CD4-positive, alpha-beta T cell treated with Interferon alpha-2 for 1 hour (primary cell): ENCODE measurements around the gene GTF2F1.
"Not testable (repeated sequence)": the region's sequence is repeated elsewhere in the genome, so short reads cannot be mapped to it uniquely, and the experiment has no call there.

Experiments
- DNase-seq, 2 donors: peaks; one replicate each; pipeline ENCODE4 v3.0.0-alpha.2; 2020 to 2022

The GTF2F1 gene

GRCh38 chr19:6393074-6393982, at the start of gene GTF2F1:
GTF2F1 (minus strand) TSS chr19:6393164; CDS start chr19:6392995, 169 bp downstream.
- peak; percentile 95 to 96 for DNase-seq

- DNase-seq: no peak
These were observed 49.2 kb upstream of the GTF2F1 start for GRCh38 chr19:6442087-6442688.

- no peak for DNase-seq
These were observed 47.9 kb upstream of the GTF2F1 start for GRCh38 chr19:6440905-6441304.

GRCh38 chr19:6439743-6440142, 46.8 kb upstream of the GTF2F1 start:
- no peak for DNase-seq

DNA sequence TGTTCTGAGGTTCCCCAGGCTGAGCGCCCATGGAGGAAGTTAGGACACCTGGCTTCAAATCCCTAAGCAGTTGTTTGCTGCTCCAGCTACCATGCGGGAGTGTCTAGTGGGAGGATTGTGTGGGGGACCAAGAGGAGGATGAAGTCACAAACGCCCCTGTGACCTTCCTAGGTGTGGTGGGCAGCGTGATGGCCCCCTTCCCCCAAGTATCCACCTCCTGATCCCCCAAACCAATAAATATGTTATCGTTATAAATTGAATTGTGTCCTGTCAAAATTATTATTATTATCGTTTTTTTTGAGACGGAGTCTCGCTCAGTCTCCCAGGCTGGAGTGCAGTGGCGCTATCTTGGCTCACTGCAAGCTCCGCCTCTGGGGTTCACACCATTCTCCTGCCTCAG, 40.7 kb upstream of the GTF2F1 start, which contains the start of gene SLC25A41:
SLC25A41 (minus strand) TSS at position 101 of the 400 bp plus-strand sequence; CDS start at position 31, 70 bp downstream.
- DNase-seq: no peak

DNA sequence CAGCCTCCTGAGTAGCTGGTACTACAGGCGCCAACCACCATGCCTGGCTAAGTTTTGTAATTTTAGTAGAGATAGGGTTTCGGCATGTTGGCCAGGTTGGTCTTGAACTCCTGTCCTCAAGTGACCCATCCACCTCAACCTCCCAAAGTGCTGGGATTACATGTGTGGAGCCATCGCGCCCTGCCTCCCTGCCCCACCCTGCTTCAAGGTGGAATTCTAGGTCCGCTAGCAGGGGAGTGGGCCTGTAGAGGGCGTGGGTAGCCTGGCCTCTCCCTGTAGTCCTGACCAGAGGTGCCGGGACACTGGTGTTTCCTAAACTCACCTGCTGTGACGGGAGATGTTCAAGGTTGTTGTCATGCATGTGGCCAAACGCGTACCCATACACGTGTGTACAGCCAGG, 40.2 kb upstream of the GTF2F1 start:
- no peak for DNase-seq

DNA sequence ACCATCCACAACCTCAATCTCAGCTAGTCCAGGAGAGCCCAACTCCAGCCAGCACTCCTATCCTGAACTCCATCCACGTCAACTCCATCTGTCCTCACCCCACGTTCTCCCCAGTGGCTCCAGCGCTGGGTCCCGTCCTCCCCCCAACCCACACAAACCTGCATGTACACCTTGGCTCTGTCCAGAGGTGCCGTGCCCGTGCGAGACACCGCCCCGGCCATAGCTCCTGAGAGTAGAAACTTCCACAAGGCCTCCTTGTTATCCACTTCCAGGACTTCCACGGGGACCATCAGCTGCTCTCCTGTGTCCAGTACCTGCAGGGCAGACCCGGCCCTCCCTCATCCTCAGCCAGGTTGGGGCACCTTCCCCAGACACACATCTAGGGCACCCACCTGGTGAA, 38.9 kb upstream of the GTF2F1 start:
- no peak for DNase-seq

DNA sequence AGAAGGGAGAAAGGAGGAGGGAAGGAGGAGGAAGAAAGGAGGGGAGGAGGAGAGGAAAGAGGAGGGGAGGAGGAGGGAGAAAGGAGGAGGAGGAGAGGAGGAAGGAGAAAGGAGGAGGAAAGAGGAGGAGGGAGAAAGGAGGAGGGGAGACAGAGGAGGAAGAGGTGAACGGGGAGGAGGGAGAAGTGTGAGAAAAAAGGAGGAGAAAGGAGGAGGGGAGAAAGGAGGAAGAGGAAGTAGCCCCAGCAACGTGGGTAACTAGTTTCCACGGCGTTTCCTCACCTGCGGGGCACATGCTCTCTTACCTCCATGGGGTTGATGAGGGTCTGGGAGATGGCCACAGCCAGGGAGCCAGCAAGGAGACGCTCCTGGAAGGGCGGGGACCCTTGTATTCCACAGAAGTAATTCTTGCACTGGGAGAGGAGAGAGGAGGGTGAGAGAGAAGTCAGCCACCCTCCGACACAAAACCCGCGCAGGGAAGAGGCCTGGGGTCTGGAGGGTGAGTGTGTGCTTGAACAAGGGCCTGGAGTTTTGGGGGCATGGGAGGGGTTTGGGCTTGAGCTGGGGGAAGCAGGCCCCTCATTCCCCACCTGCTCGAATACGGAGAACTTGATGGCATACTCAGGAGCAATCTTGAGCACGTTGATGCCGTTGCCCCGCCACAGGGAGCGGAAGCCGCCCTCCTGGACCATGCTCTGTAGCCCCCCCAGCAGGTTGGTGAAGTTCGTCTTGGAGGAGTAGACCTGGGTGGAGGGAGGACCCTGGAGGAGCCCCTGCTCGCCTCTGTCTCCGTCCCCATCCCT, 36.7 kb upstream of the GTF2F1 start:
- DNase-seq: no peak

GRCh38 chr19:6428692-6429418, 35.9 kb upstream of the GTF2F1 start:
- DNase-seq: not testable (repeated sequence)

GRCh38 chr19:6427131-6427530, 34.2 kb upstream of the GTF2F1 start:
- DNase-seq: no peak

- peak in 1 of 2 donors; percentile 11 for DNase-seq
These were observed 33.0 kb upstream of the GTF2F1 start for GRCh38 chr19:6425732-6426620.

DNA sequence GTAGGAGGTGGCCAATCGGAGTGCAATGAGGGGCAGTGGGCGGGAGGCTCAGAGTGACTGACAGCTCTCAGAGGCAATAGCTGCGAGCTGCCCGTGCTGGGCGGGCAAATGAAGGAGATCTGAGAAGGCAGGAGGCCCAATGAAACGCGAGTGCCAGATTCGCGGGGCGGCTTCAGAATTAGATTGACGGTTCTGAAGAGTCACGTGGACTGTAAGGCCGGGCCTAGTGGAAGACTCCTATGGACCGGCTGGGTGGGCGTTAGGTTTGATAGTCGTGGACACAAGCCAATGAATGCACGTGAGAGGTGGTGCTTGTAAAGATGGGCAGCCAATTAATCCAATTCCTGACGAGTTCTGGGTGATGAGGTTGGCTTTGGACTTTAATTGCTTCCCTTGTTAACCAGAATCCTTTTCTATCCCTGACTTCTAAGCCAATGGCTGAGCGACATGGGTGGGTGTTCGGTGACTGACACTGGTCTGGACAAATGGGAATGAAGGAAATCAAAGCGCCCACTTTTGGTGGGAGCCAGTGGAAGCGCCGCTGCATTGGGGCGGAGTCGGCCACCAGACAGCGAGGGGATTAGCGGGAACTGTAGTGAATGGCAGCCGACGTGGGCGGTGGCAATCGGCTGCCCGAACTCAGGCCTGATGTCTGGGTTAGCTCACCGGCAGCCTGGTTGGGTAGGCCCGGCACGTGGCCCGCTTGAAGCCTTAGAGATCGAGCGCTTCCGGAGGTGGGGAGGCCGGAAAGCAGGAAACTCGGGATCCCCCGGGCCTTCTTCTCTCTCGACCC, 32.2 kb upstream of the GTF2F1 start:
- DNase-seq: peak; percentile 100

GRCh38 chr19:6424195-6424938, 31.4 kb upstream of the GTF2F1 start, which contains the start of gene KHSRP:
KHSRP (minus strand) TSS chr19:6424811; CDS start chr19:6424701, 110 bp downstream.
- DNase-seq: peak in 1 of 2 donors; percentile 32

DNA sequence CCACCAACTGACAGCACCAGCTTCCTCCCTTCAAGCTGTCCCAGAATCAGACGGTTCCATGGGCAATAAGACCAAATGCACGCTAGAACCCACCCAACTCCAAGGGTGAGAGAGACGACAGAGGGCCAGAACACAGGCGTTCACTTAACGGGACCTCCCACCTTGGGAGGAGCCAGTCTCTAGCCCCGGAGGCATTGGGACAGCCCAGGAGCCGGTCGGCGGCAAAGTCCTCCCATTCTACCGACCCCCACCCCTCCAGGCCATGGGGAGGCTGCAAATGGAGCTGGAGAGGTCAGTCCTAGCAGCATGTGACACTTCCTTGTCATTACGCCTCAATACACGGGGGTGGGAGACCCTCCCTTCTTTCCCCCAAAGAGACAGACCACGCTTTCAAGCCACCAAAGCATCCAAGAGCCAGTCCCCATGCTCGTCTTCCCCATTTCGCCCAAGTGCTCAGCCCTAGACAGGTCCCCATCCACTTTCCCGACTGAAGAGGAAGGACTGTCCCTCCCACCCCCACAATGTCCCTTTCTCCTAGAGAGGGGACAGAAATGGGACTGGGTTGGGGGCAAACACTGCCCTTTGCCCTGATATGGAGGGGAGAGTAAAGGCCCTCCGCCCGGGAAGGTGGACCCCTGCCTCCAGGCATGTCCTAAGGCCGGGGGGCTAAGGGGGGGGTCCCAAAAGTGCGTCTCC, 30.7 kb upstream of the GTF2F1 start:
- DNase-seq: peak in 1 of 2 donors; percentile 26

DNA sequence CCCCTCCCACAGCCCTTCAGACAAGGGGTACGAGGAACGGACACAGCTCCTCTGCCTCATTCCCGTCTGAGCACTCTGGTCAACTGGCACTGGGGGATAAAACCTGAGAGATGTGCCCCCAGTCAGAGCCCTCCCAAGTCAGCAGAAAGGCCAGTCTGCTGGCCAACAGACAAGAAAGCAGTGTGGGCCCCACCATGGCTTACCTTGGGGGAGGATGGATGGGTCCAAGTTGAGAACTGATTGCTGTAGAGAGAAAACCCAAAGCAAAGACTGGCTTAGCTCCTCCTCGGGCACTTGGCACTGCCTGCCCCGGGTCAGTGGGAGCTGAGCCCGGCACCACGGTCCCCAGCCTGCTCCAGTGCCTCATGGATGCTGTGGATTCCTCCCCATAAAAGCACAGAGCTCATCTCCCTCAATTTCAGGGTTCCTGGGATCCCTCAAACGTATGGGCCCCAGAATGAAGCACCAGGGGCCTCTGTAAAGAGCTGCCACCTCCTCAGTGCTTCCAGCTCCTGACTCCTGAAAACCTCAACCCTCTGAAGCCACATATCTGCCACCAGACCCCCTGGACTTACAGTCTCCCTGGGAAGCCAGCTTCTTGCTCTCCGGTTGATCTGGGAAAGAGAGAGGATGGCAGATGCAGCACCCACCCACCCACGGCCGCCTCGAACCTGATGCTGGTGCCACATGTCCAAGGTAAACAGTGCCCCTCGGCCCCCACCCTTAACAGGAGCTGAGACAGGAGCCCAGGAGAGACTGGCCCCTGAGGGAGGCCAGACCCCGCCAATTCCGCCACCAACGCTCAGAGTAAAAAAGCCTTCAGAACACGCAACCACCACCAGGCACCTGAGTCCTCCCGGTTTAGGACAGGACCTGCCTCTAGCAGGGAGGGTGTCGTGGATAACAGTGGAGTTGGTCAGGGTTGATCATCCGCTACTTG, 28.4 kb upstream of the GTF2F1 start:
- DNase-seq: no peak

DNA sequence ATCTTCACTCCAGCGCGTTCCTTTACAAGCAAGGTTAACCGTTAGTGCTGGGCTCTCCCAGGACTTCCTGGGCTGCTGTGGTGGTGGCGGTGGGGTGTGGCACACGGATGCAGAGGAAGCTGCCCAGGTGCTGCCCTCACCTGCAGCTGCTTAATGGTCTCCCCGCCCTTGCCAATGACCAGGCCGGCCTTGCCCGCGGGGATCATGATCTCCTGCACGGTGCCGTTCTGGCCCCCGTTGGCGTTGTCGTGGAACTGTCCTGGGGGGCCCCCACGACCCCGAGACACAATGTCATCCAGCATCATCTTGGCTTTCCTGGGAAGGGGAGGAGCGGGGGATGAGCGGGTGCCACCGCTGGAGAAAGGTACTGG, 25.6 kb upstream of the GTF2F1 start:
- no peak for DNase-seq

GRCh38 chr19:6417713-6418561, 25.0 kb upstream of the GTF2F1 start:
- DNase-seq: no peak
